ENCODE results near the gene DENND4A.

GRCh38 chr15:65792988-65793817, 1.1 kb upstream of the DENND4A start:
- no peak for TF ChIP-seq MAFK (IDR thresholded peaks at IDR 0.05; ENCODE audit: low read length)
- TF ChIP-seq CHCHD3 (CRISPR knock-in tag; IDR thresholded peaks at IDR 0.05), result no peak
- TF ChIP-seq ATF3 (IDR thresholded peaks at IDR 0.05), result no peak
- no peak for TF ChIP-seq ATF3 (CRISPR knock-in tag; conservative IDR thresholded peaks at IDR 0.05)
- TF ChIP-seq NR2C2 (CRISPR knock-in tag; IDR thresholded peaks at IDR 0.05), result no peak
- no peak for TF ChIP-seq NR2C2 (tag; IDR thresholded peaks at IDR 0.05)
- no peak for TF ChIP-seq TEAD4 (IDR thresholded peaks at IDR 0.05; ENCODE audit: low read length)
- TF ChIP-seq TEAD4 (CRISPR knock-in tag; IDR thresholded peaks at IDR 0.05; ENCODE audit: borderline replicate concordance), result no peak
- TF ChIP-seq CBX5 (IDR thresholded peaks at IDR 0.05; ENCODE audit: borderline replicate concordance, low read depth), result no peak
- TF ChIP-seq SAFB (IDR thresholded peaks at IDR 0.05; ENCODE audit: borderline replicate concordance, low read depth, low read length), result no peak
